Uterus (tissue), 2 donors: ENCODE measurements around the gene TFPI2.

Experiments
- CTCF ChIP-seq, 4 experiments: fragments of 200-600 bp in 2 of 4; fragments of 450-650 bp in 2 of 4; sonication (generic) in 2 of 4; IDR thresholded peaks; one replicate each; pipeline ENCODE4 v1.5.1; 2016 to 2019; ENCODE audit warnings: antibody characterized with exemption in 4 of 4, mild to moderate bottlenecking in 2 of 4, moderate library complexity in 1 of 4
- POLR2A ChIP-seq, 2 donors: fragments of 450-650 bp; IDR thresholded peaks; one replicate each; pipeline ENCODE4 v1.6.1; 2016; ENCODE audit warnings: antibody characterized with exemption in 2 of 2, mild to moderate bottlenecking in 1 of 2, moderate library complexity in 1 of 2

GRCh38 chr7:93914581-93915066 is 24.1 kb upstream of the TFPI2 start:
- TF ChIP-seq CTCF (IDR thresholded peaks at IDR 0.05), result no peak
- TF ChIP-seq POLR2A (IDR thresholded peaks at IDR 0.05), result no peak
